Measurements from ENCODE around the gene SLC6A4.

SLC6A4 gene

DNA sequence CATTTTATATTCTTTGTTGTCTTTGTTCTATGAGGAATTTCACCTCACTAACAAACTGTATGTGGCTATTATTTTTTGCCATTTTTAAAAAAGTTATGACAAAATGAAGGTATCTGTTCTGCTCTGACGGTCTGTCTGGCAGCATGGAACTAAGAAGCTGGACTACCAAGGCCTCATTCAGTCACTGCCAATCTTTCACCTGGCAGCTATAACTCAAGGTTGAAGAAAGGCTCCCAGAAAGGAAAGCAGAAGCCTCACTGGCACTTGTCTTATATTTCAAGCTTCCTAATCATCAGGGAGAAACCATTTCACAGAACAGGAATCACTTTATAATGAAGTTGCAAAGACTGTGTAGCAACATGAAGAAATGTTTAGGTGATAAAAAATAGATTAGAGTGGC is 18.7 kb upstream of the SLC6A4 start:
- no peak overlapping the region for H3K4me3 ChIP-seq (ENCODE audit: low read length in 2 of 2)
- no peaks in the 10 kb centered on the region for H3K27me3 ChIP-seq (ENCODE audit: control insufficient read depth in 1 of 2, insufficient read depth in 2 of 2, low read length in 2 of 2)
- H3K9ac ChIP-seq (ENCODE audit: low read length in 2 of 2), result no peak overlapping the region
- no peaks in the 10 kb centered on the region for H3K9me3 ChIP-seq (ENCODE audit: control insufficient read depth in 2 of 2, low read length in 2 of 2)
- H3K4me1 ChIP-seq (ENCODE audit: control insufficient read depth, insufficient read depth, low read length), result no peaks in the 10 kb centered on the region
- no peak overlapping the region for H3K27ac ChIP-seq (ENCODE audit: low read length)
- H3K36me3 ChIP-seq (ENCODE audit: control insufficient read depth in 2 of 2, insufficient read depth in 2 of 2, low read length in 2 of 2), result peaks cover 10 to 19% of the 10 kb centered on the region in 2 donors

DNA sequence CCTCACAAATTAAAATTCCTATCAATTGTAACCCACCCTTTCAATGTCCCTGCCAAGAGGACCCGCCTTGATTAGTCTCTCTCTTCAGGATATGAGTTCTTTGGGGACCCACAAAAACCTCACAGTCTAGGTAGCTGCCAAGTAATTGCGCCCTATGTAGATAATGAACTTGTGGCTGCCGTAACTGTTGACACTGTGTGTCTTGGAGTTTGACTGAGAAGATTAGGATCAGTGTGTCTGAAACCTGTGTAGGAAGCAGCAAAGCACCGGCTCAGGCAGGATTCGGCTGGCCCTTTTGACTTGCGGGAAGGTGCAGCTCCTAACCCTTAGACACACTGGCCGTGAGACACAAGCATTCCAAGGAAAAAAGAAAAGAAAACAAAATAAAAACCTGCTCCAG is 17.8 kb upstream of the SLC6A4 start:
- H3K27ac ChIP-seq (ENCODE audit: low read length), result no peak overlapping the region
- H3K9ac ChIP-seq (ENCODE audit: low read length in 2 of 2), result no peak overlapping the region
- H3K36me3 ChIP-seq (ENCODE audit: control insufficient read depth in 2 of 2, insufficient read depth in 2 of 2, low read length in 2 of 2), result peaks cover 17 to 26% of the 10 kb centered on the region in 2 donors

DNA sequence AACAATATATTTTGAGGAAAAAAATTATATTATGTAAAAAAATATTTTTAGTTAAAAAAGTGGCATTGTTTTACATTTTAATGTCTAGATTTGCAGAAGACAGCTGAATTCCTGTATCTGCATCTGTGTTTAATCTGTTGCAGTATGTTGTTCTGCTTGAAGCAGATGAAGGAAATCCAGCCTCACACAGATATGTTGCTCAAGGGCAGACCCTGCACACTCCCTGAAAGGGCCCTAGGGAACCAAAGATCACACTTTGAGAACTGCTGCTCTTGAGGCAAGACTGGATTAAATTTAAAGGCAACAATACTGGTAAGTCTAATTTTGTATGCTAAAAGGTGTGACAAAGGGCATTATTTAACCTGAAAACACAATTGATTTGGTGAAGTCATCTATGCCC is 16.4 kb upstream of the SLC6A4 start:
- H3K9me3 ChIP-seq (ENCODE audit: control insufficient read depth in 2 of 2, low read length in 2 of 2), result no peaks in the 10 kb centered on the region
- H3K27ac ChIP-seq (ENCODE audit: low read length), result no peak overlapping the region
- H3K27me3 ChIP-seq (ENCODE audit: control insufficient read depth in 1 of 2, insufficient read depth in 2 of 2, low read length in 2 of 2), result no peaks in the 10 kb centered on the region
- no peak overlapping the region for H3K9ac ChIP-seq (ENCODE audit: low read length in 2 of 2)
- no peak overlapping the region for H3K4me3 ChIP-seq (ENCODE audit: low read length in 2 of 2)
- H3K4me1 ChIP-seq (ENCODE audit: control insufficient read depth, insufficient read depth, low read length), result no peaks in the 10 kb centered on the region
- peaks cover 29 to 31% of the 10 kb centered on the region in 2 donors for H3K36me3 ChIP-seq (ENCODE audit: control insufficient read depth in 2 of 2, insufficient read depth in 2 of 2, low read length in 2 of 2)

More for the DNA sequence above, 17.8 kb upstream of the SLC6A4 start:
- Histone ChIP-seq H3K9me3 (ENCODE audit: control insufficient read depth in 2 of 2, low read length in 2 of 2) (no peaks in the 10 kb centered on the region), H3K4me3 (ENCODE audit: low read length in 2 of 2) (no peak overlapping the region), H3K27me3 (ENCODE audit: control insufficient read depth in 1 of 2, insufficient read depth in 2 of 2, low read length in 2 of 2) (no peaks in the 10 kb centered on the region), H3K4me1 (ENCODE audit: control insufficient read depth, insufficient read depth, low read length) (no peaks in the 10 kb centered on the region)

DNA sequence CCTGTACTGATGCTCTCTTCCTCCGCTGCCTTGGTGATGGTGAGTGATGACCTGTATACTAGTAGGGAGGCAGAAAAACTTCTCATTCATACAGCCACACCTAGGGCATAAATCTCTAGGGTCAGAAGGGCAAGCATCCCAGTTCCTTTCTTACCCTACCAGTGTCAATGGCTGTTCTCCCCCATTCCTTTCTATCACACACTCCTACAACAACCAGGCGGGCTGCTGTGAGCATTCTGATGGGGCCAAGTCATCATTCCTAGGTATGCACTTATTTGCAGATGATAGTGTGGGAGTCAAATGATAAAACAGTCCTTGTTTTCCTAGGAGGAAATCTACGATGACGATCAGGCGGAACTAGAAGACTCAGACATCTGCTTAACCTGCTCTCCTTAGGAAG is 14.0 kb upstream of the SLC6A4 start:
- Histone ChIP-seq H3K27me3 (ENCODE audit: control insufficient read depth in 1 of 2, insufficient read depth in 2 of 2, low read length in 2 of 2) (no peaks in the 10 kb centered on the region), H3K9ac (ENCODE audit: low read length in 2 of 2) (no peak overlapping the region), H3K36me3 (ENCODE audit: control insufficient read depth in 2 of 2, insufficient read depth in 2 of 2, low read length in 2 of 2) (peaks cover 27 to 32% of the 10 kb centered on the region in 2 donors), H3K27ac (ENCODE audit: low read length) (no peak overlapping the region), H3K4me1 (ENCODE audit: control insufficient read depth, insufficient read depth, low read length) (no peaks in the 10 kb centered on the region), H3K9me3 (ENCODE audit: control insufficient read depth in 2 of 2, low read length in 2 of 2) (no peaks in the 10 kb centered on the region), H3K4me3 (ENCODE audit: low read length in 2 of 2) (no peak overlapping the region)

DNA sequence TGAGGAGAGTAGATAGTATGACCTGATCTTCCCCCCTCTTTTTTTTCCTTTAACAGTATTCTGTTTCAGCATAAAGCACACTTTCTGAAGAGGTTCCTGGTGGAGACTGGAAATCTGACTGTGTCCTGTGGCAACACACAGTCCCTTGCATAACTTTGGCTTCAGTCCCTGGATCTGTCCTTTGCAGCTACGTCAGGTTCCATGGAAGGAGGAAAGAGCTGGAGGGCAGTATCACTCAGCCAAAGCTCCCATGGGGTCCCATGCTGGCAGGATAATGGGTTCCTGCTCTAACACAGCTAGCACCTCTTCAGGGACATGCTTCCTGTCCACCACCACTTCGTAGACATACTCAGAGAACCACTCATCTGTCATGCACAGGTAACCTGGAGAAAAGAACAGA is 13.3 kb upstream of the SLC6A4 start:
- H3K4me1 ChIP-seq (ENCODE audit: control insufficient read depth, insufficient read depth, low read length), result no peaks in the 10 kb centered on the region
- H3K27ac ChIP-seq (ENCODE audit: low read length), result no peak overlapping the region

DNA sequence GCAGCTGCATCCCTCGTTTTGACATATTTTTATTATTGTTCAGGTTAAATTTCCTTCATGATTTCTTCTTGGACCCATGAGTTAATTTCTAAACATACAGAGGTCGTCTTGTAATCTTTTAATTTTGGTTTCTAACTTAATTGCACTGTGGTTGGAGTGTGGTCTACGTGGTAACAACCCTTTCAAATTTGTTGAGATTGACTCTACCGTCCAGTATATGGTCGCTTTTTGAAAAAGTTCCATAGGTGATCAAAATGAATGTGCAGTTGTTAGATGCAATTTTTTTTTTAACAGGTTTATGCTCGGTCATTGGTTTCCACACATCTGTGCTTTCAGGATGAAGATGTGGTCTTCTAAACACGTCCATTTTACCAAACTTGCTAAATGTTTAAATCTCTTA is 11.0 kb upstream of the SLC6A4 start:
- H3K4me1 ChIP-seq (ENCODE audit: control insufficient read depth, insufficient read depth, low read length), result no peaks in the 10 kb centered on the region
- H3K9ac ChIP-seq (ENCODE audit: low read length in 2 of 2), result no peak overlapping the region
- no peak overlapping the region for H3K27ac ChIP-seq (ENCODE audit: low read length)
- H3K4me3 ChIP-seq (ENCODE audit: low read length in 2 of 2), result no peak overlapping the region
- peaks cover 19 to 22% of the 10 kb centered on the region in 2 donors for H3K36me3 ChIP-seq (ENCODE audit: control insufficient read depth in 2 of 2, insufficient read depth in 2 of 2, low read length in 2 of 2)
- no peaks in the 10 kb centered on the region for H3K9me3 ChIP-seq (ENCODE audit: control insufficient read depth in 2 of 2, low read length in 2 of 2)
- H3K27me3 ChIP-seq (ENCODE audit: control insufficient read depth in 1 of 2, insufficient read depth in 2 of 2, low read length in 2 of 2), result peaks cover 3 to 5% of the 10 kb centered on the region in 2 donors

More for the DNA sequence above, 13.3 kb upstream of the SLC6A4 start:
- H3K4me3 ChIP-seq (ENCODE audit: low read length in 2 of 2), result no peak overlapping the region
- no peaks in the 10 kb centered on the region for H3K27me3 ChIP-seq (ENCODE audit: control insufficient read depth in 1 of 2, insufficient read depth in 2 of 2, low read length in 2 of 2)
- no peak overlapping the region for H3K9ac ChIP-seq (ENCODE audit: low read length in 2 of 2)
- H3K36me3 ChIP-seq (ENCODE audit: control insufficient read depth in 2 of 2, insufficient read depth in 2 of 2, low read length in 2 of 2), result peaks cover 27 to 29% of the 10 kb centered on the region in 2 donors
- no peaks in the 10 kb centered on the region for H3K9me3 ChIP-seq (ENCODE audit: control insufficient read depth in 2 of 2, low read length in 2 of 2)

DNA sequence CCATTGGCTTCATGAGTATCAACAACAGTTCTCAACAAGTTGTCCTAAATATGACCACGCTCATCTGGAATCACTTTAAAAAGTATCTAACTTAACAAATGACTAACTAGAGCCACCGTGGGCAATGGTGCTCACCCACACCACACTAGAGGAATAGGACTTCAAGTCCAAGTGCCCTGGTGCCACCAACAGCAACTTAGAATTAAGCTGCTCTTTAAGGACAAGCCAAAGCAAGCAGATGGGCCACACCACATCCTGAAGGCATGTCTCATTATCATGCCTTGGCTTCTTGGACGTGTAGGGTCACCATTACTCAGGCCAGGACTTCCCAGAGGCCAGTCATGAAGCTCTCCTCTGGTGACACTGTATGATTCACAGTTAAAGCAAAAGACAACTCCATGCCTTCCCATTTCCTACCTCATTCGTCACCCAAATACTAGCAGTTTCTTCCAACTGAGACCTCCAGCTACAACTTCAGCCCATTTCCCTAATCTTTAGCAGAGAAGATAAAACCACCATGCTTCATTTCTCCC is 9.4 kb upstream of the SLC6A4 start:
- no peaks in the 10 kb centered on the region for H3K4me1 ChIP-seq (ENCODE audit: control insufficient read depth, insufficient read depth, low read length)

DNA sequence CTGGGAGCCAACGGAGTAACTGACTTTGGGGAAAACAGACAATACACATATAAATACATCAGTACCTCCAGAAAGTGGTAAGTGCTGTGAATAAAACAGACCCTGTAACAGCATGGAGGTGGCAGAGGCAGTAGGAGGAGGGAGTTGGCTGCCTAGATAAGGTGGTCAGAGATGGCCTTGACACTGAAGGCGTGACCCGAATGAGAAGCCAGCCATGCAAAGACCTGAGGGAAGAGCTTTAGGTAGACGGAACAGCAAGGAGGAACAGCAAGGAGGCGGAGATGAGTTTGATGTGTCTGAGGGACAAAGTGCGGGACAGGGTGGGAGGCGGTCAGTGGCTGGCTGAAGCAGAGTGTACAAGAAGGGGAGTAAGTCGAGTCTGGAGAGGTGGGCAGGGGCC is 8.1 kb upstream of the SLC6A4 start:
- Histone ChIP-seq H3K36me3 (ENCODE audit: control insufficient read depth in 2 of 2, insufficient read depth in 2 of 2, low read length in 2 of 2) (peaks cover 10 to 17% of the 10 kb centered on the region in 2 donors), H3K9ac (ENCODE audit: low read length in 2 of 2) (no peak overlapping the region), H3K27ac (ENCODE audit: low read length) (no peak overlapping the region), H3K4me1 (ENCODE audit: control insufficient read depth, insufficient read depth, low read length) (no peaks in the 10 kb centered on the region), H3K27me3 (ENCODE audit: control insufficient read depth in 1 of 2, insufficient read depth in 2 of 2, low read length in 2 of 2) (peaks cover 19 to 22% of the 10 kb centered on the region in 2 donors), H3K9me3 (ENCODE audit: control insufficient read depth in 2 of 2, low read length in 2 of 2) (no peaks in the 10 kb centered on the region), H3K4me3 (ENCODE audit: low read length in 2 of 2) (no peak overlapping the region)

More for the DNA sequence above, 9.4 kb upstream of the SLC6A4 start:
- Histone ChIP-seq H3K36me3 (ENCODE audit: control insufficient read depth in 2 of 2, insufficient read depth in 2 of 2, low read length in 2 of 2) (peaks cover 19 to 22% of the 10 kb centered on the region in 2 donors), H3K27me3 (ENCODE audit: control insufficient read depth in 1 of 2, insufficient read depth in 2 of 2, low read length in 2 of 2) (peaks cover 6 to 8% of the 10 kb centered on the region in 2 donors), H3K4me3 (ENCODE audit: low read length in 2 of 2) (no peak overlapping the region), H3K9me3 (ENCODE audit: control insufficient read depth in 2 of 2, low read length in 2 of 2) (no peaks in the 10 kb centered on the region), H3K9ac (ENCODE audit: low read length in 2 of 2) (no peak overlapping the region), H3K27ac (ENCODE audit: low read length) (no peak overlapping the region)

DNA sequence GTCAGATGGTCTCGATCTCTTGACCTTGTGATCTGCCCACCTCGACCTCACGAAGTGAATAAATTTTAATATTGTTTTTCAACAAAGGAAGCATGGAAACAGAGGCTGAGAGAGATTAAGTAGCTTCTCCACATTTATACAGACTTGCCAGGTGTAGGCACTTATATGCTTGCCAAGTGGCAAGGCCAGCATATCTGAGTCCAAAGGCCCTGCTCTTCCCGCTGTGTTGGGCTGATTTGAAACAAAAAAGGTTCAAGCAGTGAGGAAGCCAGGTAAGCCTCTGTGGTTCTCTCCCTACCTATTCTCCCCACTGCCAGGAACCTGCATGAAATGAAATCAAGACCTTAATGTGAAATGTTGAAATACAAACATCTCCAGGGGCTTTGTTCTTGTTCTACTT is 7.5 kb upstream of the SLC6A4 start:
- H3K4me3 ChIP-seq (ENCODE audit: low read length in 2 of 2), result no peak overlapping the region
- no peak overlapping the region for H3K27ac ChIP-seq (ENCODE audit: low read length)
- H3K9ac ChIP-seq (ENCODE audit: low read length in 2 of 2), result no peak overlapping the region
- H3K4me1 ChIP-seq (ENCODE audit: control insufficient read depth, insufficient read depth, low read length), result peaks cover 5% of the 10 kb centered on the region
- H3K27me3 ChIP-seq (ENCODE audit: control insufficient read depth in 1 of 2, insufficient read depth in 2 of 2, low read length in 2 of 2), result peaks cover 24 to 28% of the 10 kb centered on the region in 2 donors
- peaks cover 4 to 11% of the 10 kb centered on the region in 2 donors for H3K36me3 ChIP-seq (ENCODE audit: control insufficient read depth in 2 of 2, insufficient read depth in 2 of 2, low read length in 2 of 2)
- H3K9me3 ChIP-seq (ENCODE audit: control insufficient read depth in 2 of 2, low read length in 2 of 2), result no peaks in the 10 kb centered on the region

DNA sequence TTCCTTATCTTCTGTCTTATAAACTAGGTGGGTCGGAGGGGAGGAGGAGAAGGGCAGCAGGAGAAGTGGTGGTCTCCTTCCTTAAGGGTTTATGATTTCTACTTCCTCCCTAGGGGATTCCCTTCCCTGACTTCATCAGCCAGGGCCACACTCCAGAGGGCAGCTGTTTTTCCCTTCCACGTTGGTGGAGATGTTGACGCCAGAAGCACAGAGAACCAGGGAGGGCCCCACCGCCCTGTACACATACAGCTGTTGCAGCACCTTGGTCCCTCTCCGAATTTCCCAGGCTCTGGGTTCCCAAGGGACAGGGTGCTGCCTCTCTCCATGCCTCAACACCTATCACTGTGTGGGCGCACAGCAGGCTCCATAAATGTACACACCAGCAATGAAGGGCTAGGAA is 5.6 kb upstream of the SLC6A4 start:
- Histone ChIP-seq H3K27ac (ENCODE audit: low read length) (no peak overlapping the region), H3K9ac (ENCODE audit: low read length in 2 of 2) (no peak overlapping the region), H3K4me3 (ENCODE audit: low read length in 2 of 2) (no peak overlapping the region), H3K27me3 (ENCODE audit: control insufficient read depth in 1 of 2, insufficient read depth in 2 of 2, low read length in 2 of 2) (peaks cover 35 to 44% of the 10 kb centered on the region in 2 donors), H3K4me1 (ENCODE audit: control insufficient read depth, insufficient read depth, low read length) (peaks cover 19% of the 10 kb centered on the region), H3K36me3 (ENCODE audit: control insufficient read depth in 2 of 2, insufficient read depth in 2 of 2, low read length in 2 of 2) (no peaks in the 10 kb centered on the region), H3K9me3 (ENCODE audit: control insufficient read depth in 2 of 2, low read length in 2 of 2) (no peaks in the 10 kb centered on the region)

DNA sequence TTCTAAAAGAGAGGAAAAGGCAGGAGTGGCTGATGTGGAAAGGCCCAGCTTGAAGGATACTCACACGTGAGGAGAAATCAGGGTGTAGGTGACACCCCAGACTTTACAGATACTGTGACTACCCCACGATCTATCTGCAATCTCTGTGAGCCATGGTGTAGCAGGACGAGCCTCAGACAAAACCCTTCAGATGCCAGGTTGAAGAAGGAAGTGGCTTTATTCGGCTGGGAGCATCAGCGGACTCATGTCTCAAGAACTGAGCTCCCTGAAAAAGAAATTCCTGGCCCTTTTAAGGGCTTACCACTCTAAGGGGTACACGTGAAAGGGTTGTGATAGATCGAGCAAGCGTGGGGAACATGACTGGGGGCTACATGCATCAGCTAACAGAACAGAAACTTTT is 4.7 kb upstream of the SLC6A4 start:
- Histone ChIP-seq H3K36me3 (ENCODE audit: control insufficient read depth in 2 of 2, insufficient read depth in 2 of 2, low read length in 2 of 2) (no peaks in the 10 kb centered on the region), H3K27ac (ENCODE audit: low read length) (no peak overlapping the region), H3K27me3 (ENCODE audit: control insufficient read depth in 1 of 2, insufficient read depth in 2 of 2, low read length in 2 of 2) (peaks cover 40 to 52% of the 10 kb centered on the region in 2 donors)

More for the DNA sequence above, 4.7 kb upstream of the SLC6A4 start:
- Histone ChIP-seq H3K9me3 (ENCODE audit: control insufficient read depth in 2 of 2, low read length in 2 of 2) (no peaks in the 10 kb centered on the region), H3K4me1 (ENCODE audit: control insufficient read depth, insufficient read depth, low read length) (peaks cover 27% of the 10 kb centered on the region), H3K4me3 (ENCODE audit: low read length in 2 of 2) (no peak overlapping the region), H3K9ac (ENCODE audit: low read length in 2 of 2) (no peak overlapping the region)
